ENCODE measurements around the gene CHST3. TPM values are rescaled to one million over a fixed set of nuclear protein-coding genes. Genes with fewer than 3 reads are reported as not detected.

Gene CHST3
- total and polyA plus RNA-seq, 10 of the 15 experiments (the other 5 are each of a cell fraction or from before 2014, with no cell fraction given) = 0.03 to 0.50 (median 0.05) TPM; not detected in 2

DNA sequence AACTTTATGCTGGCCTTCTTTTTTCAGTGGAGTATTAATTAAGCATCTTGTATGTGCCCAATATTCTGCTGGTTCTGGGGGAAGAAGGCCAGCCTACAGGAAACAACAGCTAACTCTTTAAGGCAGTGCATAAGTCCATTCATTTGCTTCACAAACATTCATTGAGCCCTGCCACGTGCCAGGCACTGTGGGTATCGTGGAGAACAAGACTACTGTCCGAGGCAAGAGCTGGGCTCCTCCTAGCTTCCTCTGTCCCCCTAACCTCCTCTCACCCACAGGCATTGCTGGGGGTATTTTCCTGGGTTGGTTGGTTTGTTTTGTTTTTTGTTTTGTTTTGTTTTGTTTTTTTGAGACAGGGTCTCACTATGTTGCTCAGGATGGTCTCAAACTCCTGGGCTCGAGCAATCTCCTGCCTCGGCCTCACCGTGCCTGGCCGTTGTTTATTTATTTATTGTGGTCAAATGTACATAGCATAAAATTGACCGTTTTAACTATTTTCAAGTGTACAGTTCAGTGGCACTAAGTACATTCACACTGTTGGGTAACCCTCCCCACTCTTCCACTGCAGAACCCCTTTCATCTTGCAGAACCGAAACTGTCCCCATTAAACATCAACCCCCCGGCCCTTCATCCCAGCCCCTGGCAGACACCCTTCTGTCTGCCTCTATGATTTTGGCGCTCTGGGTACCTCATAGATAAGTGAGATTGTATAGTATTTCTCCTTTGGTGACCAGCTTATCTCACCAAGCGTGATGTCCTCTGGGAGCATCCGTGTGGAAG is 32.6 kb downstream of the CHST3 start:
- 0 out of 2 replicates have a peak, but pooled peaks have one; percentile 16 for TF ChIP-seq IKZF1 (conservative IDR thresholded peaks at IDR 0.05)
- no peak for TF ChIP-seq ZBTB33 (IDR thresholded peaks at IDR 0.05)
- peak; percentile 18; the same call in 1 of the 2 replicates for TF ChIP-seq SPI1 (IDR thresholded peaks at IDR 0.05; ENCODE audit: borderline replicate concordance, insufficient read depth, low read depth, low read length)
- TF ChIP-seq SMAD5 (IDR thresholded peaks at IDR 0.05; ENCODE audit: low read depth) = no peak
- no peak for TF ChIP-seq STAT3 (IDR thresholded peaks at IDR 0.05; ENCODE audit: low read depth, low read length)
- TF ChIP-seq NR2C2 (IDR thresholded peaks at IDR 0.05; ENCODE audit: borderline replicate concordance, control insufficient read depth, insufficient read length, low read depth) = no peak
- no peak for TF ChIP-seq TBL1XR1 (IDR thresholded peaks at IDR 0.05; ENCODE audit: low read depth, low read length)
- no peak for TF ChIP-seq ATF2 (IDR thresholded peaks at IDR 0.05; ENCODE audit: low read length)
- FAIRE-seq (no peak), DNase-seq (ENCODE audit: low read depth, low spot score) (no peak), ATAC-seq (peak; percentile 75)
- no peak overlapping the region for H2AFZ ChIP-seq (ENCODE audit: control insufficient read depth, low read depth, low read length)
- H3K79me2 ChIP-seq (ENCODE audit: control insufficient read depth, insufficient read depth, low read length) = no peaks in the 10 kb centered on the region
- 20% methylated on average over 13 of the region's 13 CpGs for WGBS (ENCODE audit: insufficient coverage, insufficient replicate concordance, low lambda C conversion rate, missing lambda C conversion rate)
- intact Hi-C loops (cut with micrococcal nuclease; ENCODE audit: unreplicated experiment) (no loop called here), in situ Hi-C loops (cut with MboI) (no loop called here)
- no peaks in the 10 kb centered on the region for H4K20me1 ChIP-seq (ENCODE audit: control insufficient read depth, insufficient read depth)
- SMC1A ChIA-PET (ENCODE audit: uncharacterized antibody, unreplicated experiment) = interaction anchor here (1.1 to 1.8 kb wide), 3 partner anchors 12 to 51 kb away, joined by 3 to 6 read pairs (median 3); no protein-coding TSS in a partner anchor
- H3K36me3 ChIP-seq (ENCODE audit: control insufficient read depth in 2 of 2, insufficient read depth in 2 of 2, low read length in 1 of 2) = no peaks in the 10 kb centered on the region
- H3K9me3 ChIP-seq (replicated peaks; ENCODE audit: control insufficient read depth, insufficient read depth, low read length) = no peaks in the 10 kb centered on the region
- H3K4me1 ChIP-seq (ENCODE audit: control insufficient read depth, insufficient read depth, low read length) = no peaks in the 10 kb centered on the region
- H3K4me3 ChIP-seq = no peak overlapping the region
- TSS peak; percentile 74 for BruUV-seq (replicated peaks)
- H3K27ac ChIP-seq (ENCODE audit: control insufficient read depth, insufficient read depth) = no peak overlapping the region
- H3K27me3 ChIP-seq (replicated peaks in 1 of 2; ENCODE audit: control insufficient read depth in 2 of 2, insufficient read depth in 2 of 2, low read length in 1 of 2) = no peaks in the 10 kb centered on the region
- RAD21 ChIA-PET (ENCODE audit: unreplicated experiment) = no interaction called here
- H3K9ac ChIP-seq (ENCODE audit: control insufficient read depth, insufficient read depth, low read length) = no peak overlapping the region
- POLR2A ChIA-PET = no interaction called here
- no peak overlapping the region for H3K4me2 ChIP-seq (ENCODE audit: control insufficient read depth, insufficient read depth)
- CTCF ChIA-PET = interaction anchor here (1.0 to 1.1 kb wide), 2 partner anchors 52 to 340 kb away, joined by 3 to 4 read pairs; no protein-coding TSS in a partner anchor

Data from GM12878 (cell line).